K562 (cell line): ENCODE measurements around the gene ZNF214.
"Not testable (repeated sequence)": the region's sequence is repeated elsewhere in the genome, so short reads cannot be mapped to it uniquely, and the experiment has no call there.

Source experiments
- ARNT ChIP-seq, 2 experiments: fragments of 450-650 bp; IDR thresholded peaks; 2 replicates each; pipeline ENCODE4 v1.6.1; 2016; ENCODE audit warnings: mild to moderate bottlenecking in 1 of 2
- ATF1 ChIP-seq, 2 experiments: fragments of 450-650 bp in 1 of 2; IDR thresholded peaks; 2 replicates each; pipeline ENCODE4 v1.6.1; 2016; ENCODE audit warnings: missing compliant biosample characterization in 1 of 2, missing genetic modification characterization in 1 of 2
- GABPA ChIP-seq: fragments of 200-800 bp; sonication (Bioruptor generic); conservative IDR thresholded peaks from 2 replicates; pipeline ENCODE4 v1.6.1; 2016; ENCODE audit warnings: low read depth, missing genetic modification characterization, missing compliant biosample characterization
- POLR2A ChIP-seq: fragments of 450-650 bp; conservative IDR thresholded peaks from 2 replicates; pipeline ENCODE4 v1.6.1; 2016
- SMC3 ChIP-seq: conservative IDR thresholded peaks from 2 replicates; pipeline ENCODE4 v1.6.1; 2011; ENCODE audit warnings: low read depth, low read length, improper control_type of control experiment; ENCODE audit not compliant: insufficient read depth
- YY1 ChIP-seq, 3 experiments: IDR thresholded peaks; 2 replicates each; pipeline ENCODE4 v1.6.1; 2011; ENCODE audit warnings: low read length in 2 of 3, mild to moderate bottlenecking in 2 of 3, moderate library complexity in 2 of 3, borderline replicate concordance in 1 of 3, control low read depth in 1 of 3, low read depth in 1 of 3; ENCODE audit not compliant: insufficient read depth in 3 of 3, insufficient replicate concordance in 2 of 3, control insufficient read depth in 1 of 3, insufficient read length in 1 of 3; ENCODE audit errors: extremely low read depth in 1 of 3
- ZNF589 ChIP-seq: fragments of 200-800 bp; sonication (Bioruptor generic); IDR thresholded peaks from 2 replicates; pipeline ENCODE4 v1.6.1; 2016; ENCODE audit warnings: low read depth, missing genetic modification characterization, missing compliant biosample characterization
- TF ChIP-seq, protein P1 (sequence below), 3 experiments: IDR thresholded peaks in 2 of 3; conservative IDR thresholded peaks in 1 of 3; 2 replicates each; pipeline ENCODE4 v1.5.1; 2011 to 2012; ENCODE audit warnings: low read length in 3 of 3, mild to moderate bottlenecking in 3 of 3, control low read depth in 2 of 3, improper control_type of control experiment in 1 of 3, inconsistent platforms in 1 of 3, low read depth in 1 of 3, mixed read lengths in 1 of 3, moderate library complexity in 1 of 3; ENCODE audit not compliant: insufficient read depth in 2 of 3

DNA sequence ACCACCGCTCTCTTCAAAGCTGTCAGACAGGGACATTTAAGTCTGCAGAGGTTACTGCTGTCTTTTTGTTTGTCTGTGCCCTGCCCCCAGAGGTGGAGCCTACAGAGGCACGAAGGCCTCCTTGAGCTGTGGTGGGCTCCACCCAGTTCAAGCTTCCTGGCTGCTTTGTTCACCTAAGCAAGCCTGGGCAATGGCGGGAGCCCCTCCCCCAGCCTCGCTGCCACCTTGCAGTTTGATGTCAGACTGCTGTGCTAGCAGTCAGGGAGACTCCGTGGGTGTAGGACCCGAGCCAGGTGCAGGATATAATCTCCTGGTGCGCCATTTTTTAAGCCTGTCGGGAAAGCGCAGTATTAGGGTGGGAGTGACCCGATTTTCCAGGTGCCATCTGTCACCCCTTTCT, 65.9 kb downstream of the ZNF214 start:
- not testable (repeated sequence) for TF ChIP-seq SMC3; ZNF589 (CRISPR knock-in tag); ARNT (IDR thresholded peaks at IDR 0.05); GABPA (tag); ATF1 (CRISPR knock-in tag; IDR thresholded peaks at IDR 0.05); ATF1 (tag; IDR thresholded peaks at IDR 0.05); YY1 (IDR thresholded peaks at IDR 0.05; ENCODE audit: borderline replicate concordance in 1 of 3, control insufficient read depth in 1 of 3, extremely low read depth in 1 of 3, insufficient read depth in 3 of 3, insufficient read length in 1 of 3, insufficient replicate concordance in 2 of 3, low read depth in 1 of 3, low read length in 2 of 3); POLR2A
- TF ChIP-seq, protein P1, sequence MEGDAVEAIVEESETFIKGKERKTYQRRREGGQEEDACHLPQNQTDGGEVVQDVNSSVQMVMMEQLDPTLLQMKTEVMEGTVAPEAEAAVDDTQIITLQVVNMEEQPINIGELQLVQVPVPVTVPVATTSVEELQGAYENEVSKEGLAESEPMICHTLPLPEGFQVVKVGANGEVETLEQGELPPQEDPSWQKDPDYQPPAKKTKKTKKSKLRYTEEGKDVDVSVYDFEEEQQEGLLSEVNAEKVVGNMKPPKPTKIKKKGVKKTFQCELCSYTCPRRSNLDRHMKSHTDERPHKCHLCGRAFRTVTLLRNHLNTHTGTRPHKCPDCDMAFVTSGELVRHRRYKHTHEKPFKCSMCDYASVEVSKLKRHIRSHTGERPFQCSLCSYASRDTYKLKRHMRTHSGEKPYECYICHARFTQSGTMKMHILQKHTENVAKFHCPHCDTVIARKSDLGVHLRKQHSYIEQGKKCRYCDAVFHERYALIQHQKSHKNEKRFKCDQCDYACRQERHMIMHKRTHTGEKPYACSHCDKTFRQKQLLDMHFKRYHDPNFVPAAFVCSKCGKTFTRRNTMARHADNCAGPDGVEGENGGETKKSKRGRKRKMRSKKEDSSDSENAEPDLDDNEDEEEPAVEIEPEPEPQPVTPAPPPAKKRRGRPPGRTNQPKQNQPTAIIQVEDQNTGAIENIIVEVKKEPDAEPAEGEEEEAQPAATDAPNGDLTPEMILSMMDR (IDR thresholded peaks at IDR 0.05 in 2 of 3, conservative IDR thresholded peaks at IDR 0.05 in 1 of 3; ENCODE audit: insufficient read depth in 2 of 3, low read depth in 1 of 3, low read length in 3 of 3) = not testable (repeated sequence)
